Middle frontal gyrus (tissue), 1 donor: ENCODE data around the gene CPN2.

Experiments used
- DNase-seq: peaks from one replicate; pipeline ENCODE4 v3.0.0-alpha.2; 2015; ENCODE audit warnings: low spot score; ENCODE audit errors: extremely low spot score

CPN2 gene

DNA sequence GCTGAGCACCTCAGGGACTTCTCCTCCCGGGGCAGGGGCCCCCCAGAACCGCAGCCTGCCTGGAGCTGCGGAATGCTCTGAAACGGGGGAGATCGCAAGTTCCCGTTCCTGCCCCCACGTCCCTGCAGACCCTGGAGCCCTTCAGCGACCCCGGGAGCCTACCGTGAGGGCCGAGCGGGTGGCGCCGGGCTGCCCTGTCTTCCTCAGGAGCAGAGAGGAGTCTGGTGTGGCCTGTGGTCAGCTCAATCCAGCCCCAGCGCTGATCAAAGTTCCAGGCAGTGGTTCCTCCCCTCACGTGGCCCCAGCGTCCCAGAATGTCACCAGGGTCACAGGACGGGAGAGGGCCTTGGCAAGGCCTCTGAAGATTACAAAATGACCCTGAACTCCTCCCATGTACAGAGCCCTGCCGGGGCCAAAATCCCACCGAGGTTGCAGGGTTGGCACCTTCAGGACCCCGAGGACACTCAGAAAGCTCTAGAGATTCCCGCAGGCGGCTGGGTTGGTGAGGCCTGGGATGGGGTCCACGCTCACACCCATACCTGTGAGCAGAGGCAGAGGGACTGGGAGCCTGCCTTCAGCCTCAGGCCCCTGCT lies at the start of gene CPN2:
TSS of gene CPN2 (minus strand) at position 249 of the 593 bp plus-strand sequence. CDS start 8,626 bp downstream, outside the sequence.
- no peak for DNase-seq

DNA sequence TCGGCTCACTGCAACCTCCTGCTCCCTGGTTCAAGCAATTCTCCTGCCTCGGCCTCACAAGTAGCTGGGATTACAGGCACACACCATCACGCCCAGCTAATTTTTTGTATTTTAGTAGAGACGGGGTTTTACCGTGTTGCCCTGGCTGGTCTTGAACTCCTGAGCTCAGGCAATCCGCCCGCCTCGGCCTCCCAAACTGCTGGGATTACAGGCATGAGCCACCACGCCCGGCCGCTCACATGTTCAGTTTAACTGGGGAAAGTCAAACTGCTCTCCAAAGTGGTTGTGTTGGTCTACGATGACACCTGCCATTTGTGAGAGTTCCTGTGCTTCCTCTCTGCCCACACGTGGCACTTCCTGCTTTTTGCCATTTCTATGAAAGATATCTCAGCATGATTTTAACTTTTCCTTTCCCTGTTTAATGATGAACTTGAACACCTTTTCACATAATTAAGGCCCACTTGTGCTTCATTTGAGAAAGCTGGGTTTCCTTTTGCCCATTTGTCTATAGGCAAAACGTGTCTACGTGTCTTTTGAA lies 48.8 kb upstream of the CPN2 start:
- DNase-seq, result no peak

GRCh38 chr3:194399166-194399565 lies 48.0 kb upstream of the CPN2 start, which contains the start of gene GP5:
Gene GP5, minus strand, starts transcription at chr3:194399266. Its CDS starts 984 bp downstream, at chr3:194398282.
- DNase-seq, result no peak

DNA sequence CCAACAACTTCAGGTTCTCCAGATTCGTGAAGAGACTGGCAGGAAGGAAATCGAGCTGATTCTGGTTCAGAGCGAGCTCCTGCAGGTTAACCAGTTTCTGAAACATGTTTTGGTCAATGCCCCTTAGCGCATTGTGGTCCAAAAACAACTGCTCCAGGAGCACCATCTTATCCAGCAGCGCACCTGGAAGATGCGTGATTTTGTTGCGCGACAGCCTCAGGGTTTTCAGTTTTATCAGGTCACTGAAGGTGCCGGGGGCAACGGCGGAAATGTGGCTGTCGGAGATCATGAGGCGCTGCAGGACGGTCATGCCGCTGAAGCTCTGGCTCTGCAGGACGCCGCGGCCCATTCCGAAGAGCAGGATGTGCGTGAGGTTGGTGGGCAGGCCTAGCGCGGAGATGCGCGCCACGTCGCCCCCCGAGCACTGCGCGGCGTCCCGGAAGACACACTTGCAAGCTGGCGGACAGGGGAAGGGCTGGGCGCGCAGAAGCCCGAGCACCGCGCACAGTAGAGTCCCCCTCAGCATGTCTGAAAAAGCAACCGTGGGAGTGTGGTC lies 46.7 kb upstream of the CPN2 start:
- DNase-seq, result no peak

DNA sequence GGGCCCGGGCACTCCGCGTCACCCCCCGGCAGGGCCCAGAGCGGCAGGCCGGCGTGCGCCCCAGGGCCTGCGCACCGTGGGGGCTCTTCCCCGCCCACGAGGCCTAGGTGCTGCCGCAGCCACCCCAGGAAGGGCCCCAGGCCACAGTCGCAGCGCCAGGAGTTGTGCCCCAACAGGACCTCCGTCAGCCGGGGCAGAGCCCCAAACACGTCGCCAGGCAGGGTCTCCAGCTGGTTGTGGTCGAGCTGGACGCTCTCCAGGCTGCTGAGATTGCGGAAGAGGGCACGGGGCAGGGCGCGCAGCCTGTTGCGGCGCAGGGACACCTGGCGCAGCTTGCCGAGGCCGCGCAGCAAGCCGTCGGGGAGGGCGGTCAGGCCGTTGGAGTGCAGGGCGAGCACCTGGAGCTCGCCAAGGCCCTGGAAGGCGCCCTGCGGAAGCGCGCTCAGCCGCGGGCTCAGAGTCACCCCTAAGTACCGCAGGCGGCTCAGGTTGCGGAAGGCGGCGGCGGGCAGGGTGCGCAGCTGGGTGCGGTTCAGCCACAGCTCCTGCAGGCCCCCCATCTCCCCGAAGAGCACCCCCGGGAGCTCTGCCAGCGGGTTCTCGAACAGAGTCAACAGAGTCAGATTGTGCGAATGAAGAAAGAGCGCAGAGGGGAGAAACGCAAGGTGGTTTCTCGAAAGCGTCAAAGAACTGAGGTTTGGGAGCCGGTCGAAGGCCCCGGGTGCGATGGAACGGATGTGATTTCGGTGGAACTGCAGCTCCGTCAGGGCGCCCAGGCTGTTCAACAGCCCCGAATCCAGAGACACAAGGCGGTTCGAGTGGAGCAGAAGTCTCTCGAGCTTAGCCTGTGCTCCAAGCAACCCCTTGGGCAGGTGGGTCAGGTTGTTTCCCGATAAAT lies 46.0 kb upstream of the CPN2 start:
- no peak for DNase-seq

DNA sequence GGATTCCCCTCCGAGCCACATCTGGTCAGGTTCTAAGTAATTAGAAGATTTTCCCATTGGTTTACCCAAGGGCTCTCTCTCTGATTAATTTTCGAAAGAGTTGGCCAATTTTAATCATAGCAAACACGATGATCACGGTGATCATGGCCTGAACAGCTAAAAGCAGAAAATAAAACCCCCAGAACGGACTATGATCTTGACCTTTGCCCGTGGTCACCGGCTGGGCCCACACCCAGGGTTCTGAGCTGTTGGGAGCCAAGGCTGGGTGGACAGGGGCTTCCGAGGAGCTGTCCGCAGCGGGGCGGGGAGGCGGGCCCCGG lies 45.4 kb upstream of the CPN2 start:
- no peak for DNase-seq

- no peak for DNase-seq
These were observed 44.8 kb upstream of the CPN2 start for GRCh38 chr3:194395778-194396538.

DNA sequence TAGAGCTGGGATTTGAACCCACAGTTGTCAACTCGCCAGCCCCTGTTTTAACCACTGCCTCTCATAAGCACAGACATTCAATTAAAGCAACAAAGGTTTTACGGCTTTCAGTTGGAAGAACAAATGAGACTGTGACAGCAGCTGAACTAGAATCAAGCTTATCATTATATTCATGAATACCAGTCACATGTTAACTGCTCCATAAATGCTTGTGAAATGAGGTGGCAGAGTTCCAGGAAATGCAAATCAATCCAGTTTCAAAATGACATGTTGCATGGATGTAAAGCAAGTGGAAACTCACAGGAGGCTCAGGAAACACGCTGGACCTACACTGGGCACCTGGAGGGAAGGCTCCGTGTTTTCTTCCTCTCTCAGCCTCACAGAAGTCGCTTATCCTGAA lies 44.1 kb upstream of the CPN2 start:
- no peak for DNase-seq

DNA sequence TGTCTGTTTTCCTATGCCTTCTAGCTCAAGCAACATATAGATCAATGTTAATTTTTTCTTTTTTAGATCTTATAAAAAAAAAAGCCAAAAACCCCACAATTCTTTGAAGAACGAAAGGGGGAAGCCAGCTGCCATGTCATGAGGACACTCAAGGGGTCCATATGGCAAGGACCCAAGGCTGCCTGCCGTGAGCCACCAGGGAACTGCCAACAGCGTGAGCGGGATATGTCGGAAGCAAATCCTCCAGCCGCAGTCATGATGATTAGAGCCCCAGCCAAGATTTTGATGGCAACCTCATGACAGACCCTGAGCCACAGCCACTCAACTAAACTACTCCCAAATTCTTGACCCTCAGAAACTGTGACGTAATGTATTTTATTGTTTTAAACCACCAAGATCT lies 41.4 kb upstream of the CPN2 start:
- DNase-seq, result no peak

- no peak for DNase-seq
These were observed 39.7 kb upstream of the CPN2 start for GRCh38 chr3:194390835-194391234.

- no peak for DNase-seq
These were observed 38.1 kb upstream of the CPN2 start for GRCh38 chr3:194389269-194389668.

DNA sequence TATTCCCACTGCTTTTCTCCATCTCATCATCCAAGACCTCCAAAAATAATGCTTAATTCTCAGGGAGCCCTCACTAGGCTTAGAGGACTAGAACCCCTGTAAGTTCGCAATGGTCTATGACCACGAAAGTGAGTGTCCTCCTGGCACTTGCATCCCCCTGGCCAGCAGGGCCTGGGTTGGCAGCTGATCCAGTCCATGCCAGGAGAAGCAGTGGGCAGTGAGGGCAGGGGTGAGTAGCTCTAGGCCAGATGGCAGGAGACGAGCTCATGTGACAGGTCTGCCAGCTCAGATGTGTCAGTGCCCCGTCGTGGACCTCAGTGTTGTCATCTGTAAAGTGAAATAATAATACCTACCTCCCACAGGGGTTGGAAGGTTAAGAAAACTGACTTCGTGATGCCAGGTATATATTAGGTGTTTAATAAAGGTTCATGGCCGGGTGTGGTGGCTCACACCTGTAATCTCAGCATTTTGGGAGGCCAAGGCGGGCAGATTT lies 36.8 kb upstream of the CPN2 start:
- no peak for DNase-seq

- DNase-seq, result no peak
These were observed 36.1 kb upstream of the CPN2 start for GRCh38 chr3:194387276-194387675.

DNA sequence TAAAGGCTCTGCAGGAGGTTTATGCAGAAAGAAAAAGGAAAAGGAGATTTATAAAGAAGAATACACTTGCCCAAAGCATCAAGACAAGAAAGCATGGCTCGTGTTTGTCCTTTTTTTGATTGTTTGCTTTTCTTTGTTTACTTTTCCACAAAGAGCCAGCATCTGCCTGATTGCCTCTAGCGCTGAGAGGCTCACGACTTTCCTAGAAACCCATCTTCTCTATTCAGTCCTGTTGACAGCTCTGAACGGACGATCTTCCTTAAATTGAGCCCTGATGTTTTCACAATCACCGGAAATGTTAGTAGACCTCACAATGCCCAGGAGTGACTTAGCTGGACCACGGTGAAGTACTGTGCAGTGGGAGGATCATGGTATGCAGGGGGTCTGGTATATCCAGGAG lies 35.5 kb upstream of the CPN2 start:
- no peak for DNase-seq

DNA sequence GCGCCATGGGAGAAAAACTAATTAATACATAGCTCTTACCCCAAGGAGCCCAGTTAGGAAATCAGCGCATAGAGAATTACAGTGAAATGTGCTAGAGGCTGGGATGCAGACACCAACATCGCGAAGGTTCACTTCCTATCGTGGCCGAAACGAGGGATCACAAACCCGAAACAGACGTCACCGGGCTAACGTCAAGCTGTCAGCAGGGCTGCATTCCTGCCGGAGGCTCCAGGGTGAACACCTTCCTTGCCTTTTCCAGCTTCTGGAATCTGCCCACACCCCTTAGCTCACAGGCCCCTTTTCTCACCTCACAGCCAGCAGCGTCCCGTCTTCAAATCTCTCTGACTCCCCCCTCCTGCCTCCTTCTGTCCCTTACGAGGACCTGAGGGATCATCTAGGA lies 34.9 kb upstream of the CPN2 start:
- DNase-seq, result no peak

GRCh38 chr3:194384569-194385001 lies 33.5 kb upstream of the CPN2 start:
- DNase-seq, result no peak

DNA sequence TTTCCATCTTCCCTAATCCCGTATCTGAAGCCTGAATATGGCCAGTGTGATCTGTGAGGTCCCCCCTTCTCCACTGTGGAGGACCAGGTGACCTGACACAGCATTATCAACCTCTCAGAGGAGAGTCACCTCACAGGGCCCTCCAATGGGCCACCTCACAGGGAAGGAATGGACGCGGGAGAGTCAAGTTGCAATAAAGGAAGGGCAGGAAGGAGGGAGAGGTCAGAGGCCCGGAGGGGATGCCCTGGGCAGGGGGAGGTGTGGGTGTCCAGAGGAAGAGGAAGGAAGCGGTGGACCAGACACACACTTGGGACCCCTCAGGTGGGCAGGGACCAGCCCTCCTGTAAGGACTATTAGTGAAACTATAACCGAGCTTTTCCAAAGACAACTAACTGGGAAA lies 33.0 kb upstream of the CPN2 start:
- no peak for DNase-seq

DNA sequence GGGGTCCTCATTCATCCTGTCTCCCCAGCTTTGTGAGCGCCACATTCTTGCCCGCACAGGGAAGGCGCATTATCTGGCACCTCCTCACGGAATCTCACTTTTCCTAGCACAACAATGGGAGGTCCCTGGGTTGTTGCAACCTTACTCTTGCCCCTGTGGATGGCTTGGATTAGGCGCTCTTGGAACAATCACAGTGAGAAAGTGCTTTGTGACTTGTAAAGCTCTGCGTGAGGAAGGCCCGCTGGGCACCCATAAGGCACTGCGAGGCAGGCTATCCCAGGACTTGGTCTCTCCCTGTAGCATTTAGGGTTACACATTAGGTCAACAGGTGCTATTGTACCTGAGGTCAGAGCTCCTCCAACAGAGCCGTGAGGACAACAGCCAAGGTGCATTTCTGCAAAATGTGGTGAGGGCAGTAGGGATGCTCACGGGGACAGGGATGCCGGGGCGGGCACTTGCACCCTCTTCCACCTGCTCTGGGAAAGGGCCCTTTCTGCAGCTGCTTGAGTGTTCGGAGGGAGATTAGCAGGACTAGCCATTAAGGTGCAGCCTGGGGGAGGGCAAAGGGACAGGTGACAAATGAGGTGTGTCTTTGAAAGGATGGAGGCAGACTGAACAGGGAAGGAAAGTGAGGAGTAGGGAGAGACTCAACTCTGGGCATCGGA lies 32.3 kb upstream of the CPN2 start:
- no peak for DNase-seq

- DNase-seq, result no peak
These were observed 31.7 kb upstream of the CPN2 start for GRCh38 chr3:194382892-194383223.

- no peak for DNase-seq
These were observed 31.2 kb upstream of the CPN2 start for GRCh38 chr3:194382196-194382891.
